Stimulated activated naive CD4-positive, alpha-beta T cell treated with Interleukin-2 at 50 U/mL for 16 hours (primary cell): ENCODE measurements around the gene TOGARAM2.
"Not testable (repeated sequence)": the region's sequence is repeated elsewhere in the genome, so short reads cannot be mapped to it uniquely, and the experiment has no call there.

Experiments
- DNase-seq: peaks from one replicate; lab custom pipeline; 2025; lab: John Stamatoyannopoulos, UW

TOGARAM2 gene

DNA sequence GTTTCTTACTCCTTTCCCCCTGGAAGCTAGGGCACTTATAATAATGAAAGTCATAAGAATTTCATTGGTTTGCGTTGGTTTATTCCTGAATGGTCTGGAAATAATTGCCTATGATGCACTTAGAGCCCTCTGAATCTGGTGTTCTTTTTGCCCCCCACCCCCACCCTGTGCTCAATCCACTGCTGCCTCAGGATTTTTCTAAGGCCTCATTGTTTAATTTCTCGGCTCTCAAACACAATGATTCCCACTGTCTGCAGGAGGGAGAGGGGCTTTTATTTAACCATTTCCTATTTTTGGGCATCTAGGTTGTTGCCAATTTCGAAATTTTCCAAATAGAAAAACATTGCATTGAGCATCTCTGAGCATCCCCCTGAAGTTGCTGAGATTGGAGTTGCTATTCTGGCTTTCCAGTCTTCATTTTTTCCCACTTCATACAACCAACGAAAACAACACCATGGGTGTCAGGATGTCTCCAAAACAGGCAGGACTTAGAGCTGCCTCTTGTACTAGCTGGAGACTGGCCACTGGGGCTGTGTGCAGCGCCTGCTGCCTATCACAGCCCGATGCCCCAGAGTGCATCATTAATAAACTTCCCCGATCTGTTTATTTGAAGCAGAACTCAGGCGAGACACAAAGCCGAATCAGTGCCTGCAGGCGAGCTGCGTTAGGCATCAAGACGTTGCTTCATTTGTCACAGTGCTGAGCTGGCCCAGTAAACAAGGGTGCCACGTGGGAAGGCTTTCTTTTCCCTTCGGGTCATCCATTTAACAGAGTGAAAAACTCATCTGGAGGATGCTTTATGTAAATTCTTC lies 95.0 kb downstream of the TOGARAM2 start:
- no peak for DNase-seq

DNA sequence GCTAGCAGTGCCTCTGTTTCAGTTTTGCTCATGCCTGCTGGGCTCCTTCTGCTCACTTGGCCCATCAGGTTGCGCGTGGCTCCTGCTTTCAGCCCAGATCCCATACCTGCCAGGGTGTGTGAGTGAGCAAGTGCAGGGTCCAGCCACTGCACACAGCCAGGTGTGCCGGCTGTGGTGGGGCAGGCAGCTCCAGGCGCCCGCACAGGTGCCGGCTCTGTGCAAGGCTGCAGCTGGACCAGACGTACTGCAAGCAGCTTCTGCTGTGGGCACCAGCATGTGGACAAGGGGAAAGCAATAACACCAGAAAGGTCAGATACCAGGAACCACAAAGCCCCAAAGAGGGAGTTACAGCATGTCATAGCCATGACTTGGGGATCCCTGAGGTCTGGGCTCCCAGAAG lies 98.8 kb downstream of the TOGARAM2 start:
- no peak for DNase-seq

DNA sequence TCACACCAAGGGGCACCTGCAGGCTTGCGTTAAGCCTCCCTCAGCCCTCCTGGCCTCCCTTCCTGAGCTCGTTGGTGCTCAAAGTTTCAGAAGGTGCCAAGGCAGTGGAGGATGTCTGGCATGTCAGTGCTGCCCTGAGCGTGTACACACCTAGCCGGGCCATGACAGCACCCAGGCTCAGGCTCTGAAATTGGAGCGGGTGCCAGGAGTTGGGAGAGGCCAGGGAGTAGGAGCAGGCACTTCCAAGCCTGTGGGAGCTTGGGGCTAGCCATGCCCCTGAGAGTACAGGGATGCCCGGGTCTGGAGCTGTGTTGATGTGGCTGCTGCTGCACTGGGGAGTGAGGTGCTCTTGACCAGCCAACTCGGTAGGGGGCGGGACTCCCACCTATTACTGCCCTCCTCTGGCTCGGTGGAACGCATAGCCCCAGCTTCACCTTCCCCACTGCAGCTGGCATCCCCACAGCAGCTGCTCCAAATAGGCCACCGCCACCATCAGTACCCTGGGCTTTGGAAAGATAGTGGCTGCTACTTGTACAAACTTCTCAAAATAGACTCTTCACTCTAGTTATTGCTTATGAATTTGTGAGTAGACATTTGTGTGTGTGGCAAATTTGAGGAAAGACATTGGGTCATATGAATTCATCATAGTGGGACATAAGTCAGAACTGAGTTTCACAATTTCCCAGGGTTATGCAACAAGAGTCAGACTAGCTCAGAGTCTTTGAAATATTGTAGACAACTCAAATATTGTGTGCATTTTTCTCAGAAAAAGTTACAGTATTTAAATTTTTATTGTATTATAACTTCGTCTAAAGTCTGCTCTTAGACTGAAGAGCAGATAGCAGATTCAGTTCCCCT lies 100.0 kb downstream of the TOGARAM2 start:
- no peak for DNase-seq

DNA sequence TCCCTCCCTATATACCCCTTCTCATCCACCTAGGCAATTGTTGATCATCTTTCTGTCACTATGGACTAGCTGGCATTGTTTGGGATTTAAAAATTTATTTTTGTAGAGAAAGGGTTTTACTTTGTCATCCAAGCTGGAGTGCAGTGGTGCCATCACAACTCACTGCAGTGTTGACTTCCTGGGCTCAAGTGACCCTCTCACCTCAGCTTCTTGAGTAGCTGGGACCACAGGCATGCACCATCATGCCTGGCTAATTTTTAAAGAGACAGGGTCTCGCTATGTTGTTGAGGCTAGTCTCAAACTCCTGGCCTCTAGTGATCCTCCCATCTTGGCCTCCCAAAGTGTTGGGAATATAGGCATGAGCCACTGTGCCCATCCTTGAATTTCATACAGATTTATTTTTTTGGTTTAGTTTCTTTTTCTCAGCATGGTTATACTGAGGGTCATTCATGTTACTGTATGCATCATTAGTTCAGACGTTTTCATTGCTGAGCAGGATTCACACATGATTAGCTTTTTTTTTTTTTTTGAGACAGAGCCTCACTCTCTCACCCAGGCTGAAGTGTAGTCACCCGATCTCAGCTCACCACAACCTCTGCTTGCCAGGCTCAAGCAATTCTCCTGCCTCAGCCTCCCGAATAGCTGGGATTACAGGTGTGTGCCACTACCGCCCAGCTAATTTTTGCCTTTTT lies 101.9 kb downstream of the TOGARAM2 start:
- no peak for DNase-seq

DNA sequence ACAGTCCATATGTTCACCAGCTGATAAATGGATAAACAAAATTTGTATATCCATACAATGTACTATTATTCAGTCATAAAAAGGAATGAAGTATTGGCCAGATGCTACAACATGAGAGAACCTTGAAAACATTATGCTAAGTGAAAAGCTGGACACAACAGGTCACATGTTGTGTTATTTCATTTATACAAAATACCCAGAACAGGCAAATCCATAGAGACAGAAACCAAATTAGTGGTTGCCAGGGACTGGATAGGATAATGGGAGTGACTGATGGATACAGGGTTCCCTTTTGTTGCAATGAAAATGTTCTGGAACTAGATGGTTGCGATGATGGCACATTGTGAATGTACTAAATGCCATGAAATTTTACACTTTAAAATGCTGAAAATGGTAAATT lies 103.5 kb downstream of the TOGARAM2 start:
- DNase-seq, result no peak

DNA sequence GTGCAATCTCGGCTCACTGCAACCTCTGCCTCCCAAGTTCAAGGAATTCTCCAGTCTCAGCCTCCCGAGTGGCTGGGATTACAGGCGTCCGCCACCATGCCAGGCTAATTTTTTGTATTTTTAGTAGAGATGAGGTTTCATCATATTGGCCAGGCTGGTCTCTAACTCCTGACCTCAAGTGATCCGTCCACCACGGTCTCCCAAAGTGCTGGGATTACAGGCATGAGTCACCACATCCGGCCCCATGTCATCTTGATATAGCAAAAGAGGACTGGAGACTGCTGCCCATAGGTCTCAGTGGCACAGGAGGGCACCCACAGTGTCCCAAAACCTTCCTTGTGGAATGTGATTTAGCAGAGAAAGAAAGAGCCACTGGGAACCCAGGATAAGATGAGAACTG lies 109.2 kb downstream of the TOGARAM2 start:
- DNase-seq, result not testable (repeated sequence)

DNA sequence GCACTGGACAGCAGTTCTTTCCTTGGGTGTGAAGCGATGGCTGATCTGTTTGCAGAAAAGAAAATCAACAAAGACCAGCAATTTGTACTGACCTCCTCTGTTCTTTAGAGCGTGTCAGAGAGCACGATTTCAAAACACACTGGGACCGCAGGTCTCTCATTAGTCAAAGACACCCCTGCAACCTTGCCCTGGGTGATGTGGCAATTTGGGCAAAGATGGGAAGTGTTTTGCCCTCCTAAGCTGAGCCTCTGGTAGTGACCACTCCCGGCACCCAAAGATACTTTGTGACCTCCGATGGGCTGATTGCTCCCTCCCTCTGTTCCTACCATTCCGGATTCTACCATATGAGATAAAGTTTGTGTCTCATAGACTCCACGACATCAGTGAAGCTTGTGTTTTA lies 115.9 kb downstream of the TOGARAM2 start:
- DNase-seq, result no peak

DNA sequence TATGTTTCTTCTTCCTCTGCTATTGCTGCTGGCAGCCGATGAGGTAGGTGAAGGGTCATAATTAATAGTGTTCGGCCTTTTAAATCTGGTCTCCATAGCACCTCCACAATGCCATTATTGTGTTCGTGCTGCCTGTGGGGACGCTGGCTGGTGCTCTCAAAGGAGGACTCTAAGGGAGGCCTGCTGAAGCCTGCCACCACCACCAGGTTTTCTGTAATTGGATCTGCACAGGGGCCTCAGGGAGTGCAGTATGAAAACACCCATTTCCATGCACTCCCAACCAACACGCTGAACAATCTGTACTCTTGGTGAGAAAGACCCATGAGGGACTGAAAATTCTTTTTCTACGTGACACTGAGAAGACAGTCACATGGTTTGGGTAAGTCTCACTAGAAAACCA lies 116.5 kb downstream of the TOGARAM2 start:
- DNase-seq, result no peak

DNA sequence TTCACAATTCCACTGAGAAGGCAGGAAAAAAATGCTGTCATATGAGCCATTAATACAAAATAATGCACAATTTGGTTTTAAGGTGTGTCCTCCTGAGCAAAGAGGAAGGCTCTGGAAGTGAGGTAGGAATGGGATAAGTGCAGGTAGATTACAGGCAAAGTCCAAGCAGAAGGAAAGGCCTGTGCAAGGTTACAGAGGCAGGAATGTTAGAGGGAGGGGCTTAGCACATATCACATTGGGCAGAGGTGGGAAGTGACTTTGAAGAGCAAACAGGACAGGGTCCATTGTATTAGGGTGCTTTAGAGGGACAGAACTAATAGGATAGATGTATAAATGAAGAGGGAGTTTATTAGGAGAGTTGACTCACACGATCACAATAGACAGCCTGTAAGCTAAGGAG lies 119.5 kb downstream of the TOGARAM2 start:
- no peak for DNase-seq
